Neural cell (in vitro differentiated cells): ENCODE results near the gene KPNA4. TPM values are rescaled to one million over a fixed set of nuclear protein-coding genes. Genes with fewer than 3 reads are reported as not detected.

Experiments used
- H2AFZ ChIP-seq: fragments of 200-600, 300-800 bp; sonication (generic), shearing (Covaris generic); 2 replicates; pipeline ENCODE4 v1.6.0; 2014; ENCODE audit warnings: low read depth, mild to moderate bottlenecking, antibody characterized with exemption, low read length, moderate library complexity
- H3F3A ChIP-seq: fragments of 200-600 bp; shearing (Covaris generic); 2 replicates; pipeline ENCODE4 v1.6.1; 2016; ENCODE audit warnings: mild to moderate bottlenecking, moderate library complexity, mixed read lengths, antibody characterized with exemption, low read length; ENCODE audit not compliant: insufficient read depth, poor library complexity, severe bottlenecking
- H3K27ac ChIP-seq: fragments of 200-600, 300-800 bp; sonication (generic), shearing (Covaris generic); 2 replicates; pipeline ENCODE4 v1.5.1; 2014; ENCODE audit warnings: mild to moderate bottlenecking, low read length, moderate library complexity
- H3K27me3 ChIP-seq: fragments of 300-800, 200-600 bp; sonication (generic), shearing (Covaris generic); 2 replicates; pipeline ENCODE4 v1.6.0; 2014; ENCODE audit warnings: mild to moderate bottlenecking, low read depth, low read length, moderate library complexity; ENCODE audit not compliant: insufficient read depth
- H3K36me3 ChIP-seq: fragments of 300-800, 200-600 bp; sonication (generic), shearing (Covaris generic); 2 replicates; pipeline ENCODE4 v1.5.1; 2014; ENCODE audit warnings: mild to moderate bottlenecking, antibody characterized with exemption, low read length, moderate library complexity; ENCODE audit not compliant: insufficient read depth
- H3K4me2 ChIP-seq: fragments of 300-800, 200-600 bp; sonication (generic), shearing (Covaris generic); 2 replicates; pipeline ENCODE4 v1.6.0; 2014; ENCODE audit warnings: mild to moderate bottlenecking, low read length
- H3K4me3 ChIP-seq: fragments of 300-800, 200-600 bp; sonication (generic), shearing (Covaris generic); 2 replicates; pipeline ENCODE4 v1.5.1; 2014; ENCODE audit warnings: mild to moderate bottlenecking, low read length, moderate library complexity
- H3K79me2 ChIP-seq: fragments of 200-600 bp; shearing (Covaris generic); replicated peaks from 2 replicates; pipeline ENCODE4 v1.6.0; 2014; ENCODE audit warnings: mild to moderate bottlenecking, low read length, moderate library complexity; ENCODE audit not compliant: insufficient read depth
- H3K9ac ChIP-seq: fragments of 300-800, 200-600 bp; sonication (generic), shearing (Covaris generic); 2 replicates; pipeline ENCODE4 v1.6.1; 2016; ENCODE audit warnings: mild to moderate bottlenecking, low read length, mixed read lengths
- H3K9me2 ChIP-seq: fragments of 200-600 bp; shearing (Covaris generic); 2 replicates; pipeline ENCODE4 v1.6.1; 2016; ENCODE audit warnings: mild to moderate bottlenecking, low read length, mixed read lengths; ENCODE audit not compliant: insufficient read depth
- H3K9me3 ChIP-seq: fragments of 200-600, 300-800 bp; sonication (generic), shearing (Covaris generic); 2 replicates; pipeline ENCODE4 v1.6.1; 2016; ENCODE audit warnings: mild to moderate bottlenecking, mixed run types, low read length, moderate library complexity, mixed read lengths
- H4K20me1 ChIP-seq: fragments of 200-600 bp; shearing (Covaris generic); 2 replicates; pipeline ENCODE4 v1.6.1; 2016; ENCODE audit warnings: mild to moderate bottlenecking, mixed run types; ENCODE audit not compliant: insufficient read depth
- CTCF ChIP-seq: fragments of 450-650 bp; IDR thresholded peaks from 2 replicates; pipeline ENCODE4 v1.5.1; 2014; ENCODE audit warnings: antibody characterized with exemption, mild to moderate bottlenecking, moderate library complexity; ENCODE audit not compliant: poor library complexity, severe bottlenecking
- EP300 ChIP-seq: fragments of 450-650 bp; conservative IDR thresholded peaks from 2 replicates; pipeline ENCODE4 v1.6.1; 2014; ENCODE audit warnings: antibody characterized with exemption, mild to moderate bottlenecking, moderate library complexity; ENCODE audit not compliant: poor library complexity, severe bottlenecking
- EZH2 ChIP-seq: fragments of 200-600, 300-800 bp; shearing (Covaris generic), sonication (generic); IDR thresholded peaks from 2 replicates; pipeline ENCODE4 v1.6.1; 2014; ENCODE audit warnings: antibody characterized with exemption, low read length, borderline replicate concordance, mild to moderate bottlenecking; ENCODE audit not compliant: insufficient read depth, poor library complexity, severe bottlenecking
- MXI1 ChIP-seq: fragments of 450-650 bp; conservative IDR thresholded peaks from 2 replicates; pipeline ENCODE4 v1.6.1; 2014; ENCODE audit warnings: antibody characterized with exemption, mild to moderate bottlenecking; ENCODE audit not compliant: poor library complexity, severe bottlenecking
- POLR2AphosphoS5 ChIP-seq: IDR thresholded peaks from 2 replicates; pipeline ENCODE4 v1.6.1; 2012
- RAD21 ChIP-seq: fragments of 450-650 bp; conservative IDR thresholded peaks from 2 replicates; pipeline ENCODE4 v1.6.1; 2014; ENCODE audit warnings: antibody characterized with exemption, mild to moderate bottlenecking, moderate library complexity
- REST ChIP-seq: IDR thresholded peaks from 2 replicates; pipeline ENCODE4 v1.6.1; 2012; ENCODE audit warnings: borderline replicate concordance
- SMC3 ChIP-seq: fragments of 450-650 bp; conservative IDR thresholded peaks from 2 replicates; pipeline ENCODE4 v1.6.1; 2014; ENCODE audit warnings: antibody characterized with exemption, mild to moderate bottlenecking, moderate library complexity; ENCODE audit not compliant: poor library complexity
- TAF1 ChIP-seq: IDR thresholded peaks from 2 replicates; pipeline ENCODE4 v1.6.1; 2012; ENCODE audit warnings: low read depth
- polyA plus RNA-seq: library from polyadenylated mRNA; depleted of rRNA; stranded (reverse); fragments of >200 nt; gene quantifications from 2 replicates; pipeline ENCODE4 v1.2.3, GENCODE V29; 2014

KPNA4 gene
- polyA plus RNA-seq, 1 donor from 2014 or later = 23.1 TPM

GRCh38 chr3:160538895-160539294, 26.5 kb downstream of the KPNA4 start:
- no peak overlapping the region for H3K4me2 ChIP-seq
- no peak overlapping the region for H3K27ac ChIP-seq
- H3F3A ChIP-seq = no peaks in the 10 kb centered on the region
- no peak for TF ChIP-seq TAF1
- TF ChIP-seq SMC3 = no peak
- H3K9me2 ChIP-seq = no peaks in the 10 kb centered on the region
- H3K4me3 ChIP-seq = no peak overlapping the region
- no peaks in the 10 kb centered on the region for H3K9me3 ChIP-seq
- H4K20me1 ChIP-seq = no peaks in the 10 kb centered on the region
- peaks cover 72% of the 10 kb centered on the region for H3K79me2 ChIP-seq
- no peak overlapping the region for H2AFZ ChIP-seq
- H3K36me3 ChIP-seq = no peaks in the 10 kb centered on the region
- no peak overlapping the region for H3K9ac ChIP-seq
- no peaks in the 10 kb centered on the region for H3K27me3 ChIP-seq

GRCh38 chr3:160537729-160538128, 27.6 kb downstream of the KPNA4 start:
- Histone ChIP-seq H3F3A (no peaks in the 10 kb centered on the region), H3K36me3 (no peaks in the 10 kb centered on the region), H3K9me2 (no peaks in the 10 kb centered on the region), H4K20me1 (no peaks in the 10 kb centered on the region), H3K79me2 (peaks cover 66% of the 10 kb centered on the region), H3K4me2 (no peak overlapping the region), H3K9me3 (no peaks in the 10 kb centered on the region), H3K9ac (no peak overlapping the region), H3K27ac (no peak overlapping the region), H3K27me3 (no peaks in the 10 kb centered on the region), H2AFZ (no peak overlapping the region), H3K4me3 (no peak overlapping the region)
- TF ChIP-seq EZH2 = no peak
- no peak for TF ChIP-seq CTCF
- TF ChIP-seq EP300 = no peak
- no peak for TF ChIP-seq RAD21
- no peak for TF ChIP-seq POLR2AphosphoS5
- TF ChIP-seq SMC3 = no peak
- TF ChIP-seq MXI1 = no peak
- TF ChIP-seq REST = no peak
- no peak for TF ChIP-seq TAF1

- no peaks in the 10 kb centered on the region for H3K9me3 ChIP-seq
- H3K4me2 ChIP-seq = no peak overlapping the region
- no peak overlapping the region for H2AFZ ChIP-seq
- no peaks in the 10 kb centered on the region for H3F3A ChIP-seq
- TF ChIP-seq REST (no peak), RAD21 (no peak), MXI1 (no peak), TAF1 (no peak), CTCF (no peak), POLR2AphosphoS5 (no peak), SMC3 (no peak), EZH2 (no peak), EP300 (no peak)
- peaks cover 16% of the 10 kb centered on the region for H3K79me2 ChIP-seq
- no peaks in the 10 kb centered on the region for H3K27me3 ChIP-seq
- H3K4me3 ChIP-seq = no peak overlapping the region
- H4K20me1 ChIP-seq = no peaks in the 10 kb centered on the region
- no peak overlapping the region for H3K9ac ChIP-seq
- no peak overlapping the region for H3K27ac ChIP-seq
- H3K36me3 ChIP-seq = no peaks in the 10 kb centered on the region
- no peaks in the 10 kb centered on the region for H3K9me2 ChIP-seq
Measured at GRCh38 chr3:160532371-160532770, 33.0 kb downstream of the KPNA4 start.
